Measurements from ENCODE around the gene PARM1. TPM values are rescaled to one million over a fixed set of nuclear protein-coding genes. Genes with fewer than 3 reads are reported as not detected.

The PARM1 gene
- total and polyA plus RNA-seq, 8 donors = 29.4 to 140 (median 54.4) TPM

- no peaks in the 10 kb centered on the region for H3K27me3 ChIP-seq
- H3K9me3 ChIP-seq = no peaks in the 10 kb centered on the region
- no peaks in the 10 kb centered on the region for H3K4me1 ChIP-seq
- H3K36me3 ChIP-seq = no peaks in the 10 kb centered on the region
- ATAC-seq (no peak), DNase-seq (no peak)
- H3K27ac ChIP-seq = no peak overlapping the region
- intact Hi-C loops (cut with DNase I) = no loop called here
- no peak overlapping the region for H3K4me3 ChIP-seq
- TF ChIP-seq CTCF (IDR thresholded peaks at IDR 0.05) = no peak
These were observed 105.5 kb downstream of the PARM1 start for GRCh38 chr4:75038376-75038775.

- no peak for DNase-seq
- Histone ChIP-seq H3K36me3 (no peaks in the 10 kb centered on the region), H3K4me3 (no peak overlapping the region), H3K9me3 (no peaks in the 10 kb centered on the region), H3K27ac (no peak overlapping the region), H3K4me1 (no peaks in the 10 kb centered on the region), H3K27me3 (no peaks in the 10 kb centered on the region)
- no peak for ATAC-seq
- intact Hi-C loops (cut with DNase I) = no loop called here
- no peak for TF ChIP-seq CTCF (IDR thresholded peaks at IDR 0.05)
These were observed 107.8 kb downstream of the PARM1 start for GRCh38 chr4:75040703-75041102.

GRCh38 chr4:75042601-75043208 is 109.8 kb downstream of the PARM1 start:
- TF ChIP-seq CTCF (IDR thresholded peaks at IDR 0.05) = no peak
- H3K27ac ChIP-seq = no peak overlapping the region
- H3K4me3 ChIP-seq = no peak overlapping the region
- no peaks in the 10 kb centered on the region for H3K9me3 ChIP-seq
- DNase-seq (no peak), ATAC-seq (no peak)
- no peaks in the 10 kb centered on the region for H3K4me1 ChIP-seq
- intact Hi-C loops (cut with DNase I) = no loop called here
- H3K27me3 ChIP-seq = no peaks in the 10 kb centered on the region
- no peaks in the 10 kb centered on the region for H3K36me3 ChIP-seq

GRCh38 chr4:75046226-75046625 is 113.3 kb downstream of the PARM1 start:
- no peaks in the 10 kb centered on the region for H3K27me3 ChIP-seq
- H3K4me3 ChIP-seq = no peak overlapping the region
- H3K36me3 ChIP-seq = no peaks in the 10 kb centered on the region
- H3K9me3 ChIP-seq = no peaks in the 10 kb centered on the region
- intact Hi-C loops (cut with DNase I) = no loop called here
- no peak overlapping the region for H3K27ac ChIP-seq
- no peak for TF ChIP-seq CTCF (IDR thresholded peaks at IDR 0.05)
- no peaks in the 10 kb centered on the region for H3K4me1 ChIP-seq
- ATAC-seq (no peak), DNase-seq (no peak)

- TF ChIP-seq CTCF (IDR thresholded peaks at IDR 0.05) = no peak
- DNase-seq (no peak), ATAC-seq (no peak)
- H3K27ac ChIP-seq = no peak overlapping the region
- H3K9me3 ChIP-seq = no peaks in the 10 kb centered on the region
- H3K27me3 ChIP-seq = no peaks in the 10 kb centered on the region
- no peak overlapping the region for H3K4me3 ChIP-seq
- no peaks in the 10 kb centered on the region for H3K4me1 ChIP-seq
- no peaks in the 10 kb centered on the region for H3K36me3 ChIP-seq
- intact Hi-C loops (cut with DNase I) = no loop called here
These were observed 113.7 kb downstream of the PARM1 start for GRCh38 chr4:75046641-75047040.
